GM23248 (cell line): ENCODE results near the gene BTD.

Experiments used
- EZH2 ChIP-seq: fragments of 200-600 bp; sonication (generic); IDR thresholded peaks from 2 replicates; pipeline ENCODE4 v1.6.1; 2018; ENCODE audit warnings: antibody characterized with exemption, mild to moderate bottlenecking; ENCODE audit not compliant: insufficient read depth, poor library complexity, severe bottlenecking
- EZH2phosphoT487 ChIP-seq: fragments of 200-600 bp; sonication (generic); IDR thresholded peaks from 2 replicates; pipeline ENCODE4 v1.6.1; 2018; ENCODE audit warnings: antibody characterized with exemption, moderate library complexity, mild to moderate bottlenecking, low read depth; ENCODE audit not compliant: insufficient read depth

DNA sequence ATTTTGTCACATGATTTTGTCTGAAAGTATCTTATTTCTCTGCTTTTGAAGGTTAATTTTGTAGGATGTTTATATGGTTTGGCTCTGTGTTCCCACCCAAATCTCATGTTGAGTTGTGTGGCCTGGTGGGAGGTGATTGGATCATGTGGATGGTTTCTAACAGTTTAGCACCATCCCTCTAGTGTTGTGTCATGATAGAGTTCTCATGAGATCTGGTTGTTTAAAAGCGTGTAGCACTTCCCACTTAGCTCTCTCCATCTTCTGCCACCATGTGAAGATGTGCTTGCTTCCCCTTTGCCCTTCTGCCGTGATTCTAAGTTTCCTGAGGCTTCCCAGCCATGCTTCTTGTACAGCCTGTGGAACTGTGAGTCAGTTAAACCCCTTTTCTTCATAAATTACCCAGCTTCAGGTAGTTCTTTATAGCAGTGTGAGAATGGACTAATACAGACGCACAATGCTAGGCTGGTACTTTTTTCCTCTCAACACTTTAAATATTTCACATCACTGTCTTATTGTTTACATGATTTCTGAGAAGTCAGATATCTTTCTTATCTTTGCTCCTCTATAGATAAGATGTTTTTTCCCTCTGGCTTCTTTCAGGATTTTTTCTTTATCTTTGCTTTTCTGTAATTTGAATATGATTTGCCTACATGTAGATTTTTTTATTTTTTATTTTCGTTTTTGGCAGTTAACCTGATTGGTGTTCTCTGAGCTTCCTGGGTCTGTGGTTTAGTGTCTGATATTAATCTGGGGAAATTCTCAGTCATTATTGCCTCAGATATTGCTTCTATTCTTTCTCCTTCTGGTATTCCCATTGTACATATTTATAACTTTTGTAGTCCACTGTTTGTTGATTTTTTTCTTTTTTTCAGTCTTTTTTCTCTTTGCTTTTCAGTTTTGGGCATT, 22.2 kb downstream of the BTD start:
- TF ChIP-seq EZH2 (no peak), EZH2phosphoT487 (no peak)
